ENCODE data around the gene MSRB1. TPM values are rescaled to one million over a fixed set of nuclear protein-coding genes. Genes with fewer than 3 reads are reported as not detected.

MSRB1 gene
- total RNA-seq, 2 experiments from 2014 or later = 8.5 to 11.0 TPM

Other genes starting within 250 kb of the MSRB1 start
- gene MAPK8IP3, start 237.0 kb downstream of the MSRB1 start, total RNA-seq = 10 to 100 TPM; 46.5 to 50.7 TPM
- 10 to 100 TPM; 39.4 to 44.1 TPM for gene NME3, start 171.7 kb downstream of the MSRB1 start, total RNA-seq
- 1 to 10 TPM; 7.7 to 7.8 TPM for gene EME2, start 170.4 kb downstream of the MSRB1 start, total RNA-seq
- 100 to 1,000 TPM; 122 to 138 TPM for gene MRPS34, start 170.1 kb downstream of the MSRB1 start, total RNA-seq
- 10 to 100 TPM; 14.0 to 17.0 TPM for gene SPSB3, start 160.6 kb downstream of the MSRB1 start, total RNA-seq
- gene NUBP2, start 160.2 kb downstream of the MSRB1 start, total RNA-seq = 10 to 100 TPM; 37.9 to 42.4 TPM
- gene IGFALS, start 149.5 kb downstream of the MSRB1 start, total RNA-seq = not detected
- 10 to 100 TPM; 29.9 to 30.1 TPM for gene HAGH, start 116.4 kb downstream of the MSRB1 start, total RNA-seq
- 1 to 10 TPM; 6.0 to 7.3 TPM for gene FAHD1, start 116.0 kb downstream of the MSRB1 start, total RNA-seq
- under 1 TPM; 0.52 to 0.76 TPM for gene MEIOB, start 71.0 kb downstream of the MSRB1 start, total RNA-seq
- not detected for gene HS3ST6, start 24.8 kb downstream of the MSRB1 start, total RNA-seq
- gene RPL3L, start 11.5 kb upstream of the MSRB1 start, total RNA-seq = not detected
- gene NDUFB10, start 16.3 kb upstream of the MSRB1 start, total RNA-seq = 100 to 1,000 TPM; 111 TPM
- gene RPS2, start 21.6 kb upstream of the MSRB1 start, total RNA-seq = 1,000 to 10,000 TPM; 7,042 to 7,057 TPM
- gene RNF151, start 23.7 kb upstream of the MSRB1 start, total RNA-seq = not detected
- 10 to 100 TPM; 36.5 to 38.0 TPM for gene TBL3, start 28.9 kb upstream of the MSRB1 start, total RNA-seq
- not detected for gene NOXO1, start 38.3 kb upstream of the MSRB1 start, total RNA-seq
- 10 to 100 TPM; 29.8 to 30.1 TPM for gene GFER, start 41.0 kb upstream of the MSRB1 start, total RNA-seq
- 1 to 10 TPM; 5.7 to 7.2 TPM for gene SYNGR3, start 46.8 kb upstream of the MSRB1 start, total RNA-seq
- gene ZNF598, start 66.6 kb upstream of the MSRB1 start, total RNA-seq = 10 to 100 TPM; 88.8 to 93.5 TPM
- 1 to 10 TPM; 1.3 to 1.9 TPM for gene NPW, start 76.6 kb upstream of the MSRB1 start, total RNA-seq
- gene NHERF2, start 83.7 kb upstream of the MSRB1 start, total RNA-seq = 1 to 10 TPM; 1.5 to 2.1 TPM
- gene NTHL1, start 104.6 kb upstream of the MSRB1 start, total RNA-seq = 10 to 100 TPM; 20.1 to 24.1 TPM
- gene TSC2, start 104.8 kb upstream of the MSRB1 start, total RNA-seq = 10 to 100 TPM; 72.3 to 72.7 TPM
- gene PKD1, start 192.7 kb upstream of the MSRB1 start, total RNA-seq = 10 to 100 TPM; 63.3 to 68.9 TPM
- gene RAB26, start 205.4 kb upstream of the MSRB1 start, total RNA-seq = not detected
- 100 to 1,000 TPM; 102 to 104 TPM for gene TRAF7, start 212.6 kb upstream of the MSRB1 start, total RNA-seq